T-cell (primary cell): ENCODE results near the gene SLC22A23. TPM values are rescaled to one million over a fixed set of nuclear protein-coding genes. Genes with fewer than 3 reads are reported as not detected.

ENCODE experiments used
- ATAC-seq, 4 experiments: fragments of 200-7000 bp in 3 of 4; fragments of 150-1000 bp in 1 of 4; cut with Tn5 transposase; replicated peaks in 1 of 4; 1 replicate in 3 of 4; 2 replicates in 1 of 4; pipeline ENCODE4 v1.10.0; 2021; ENCODE audit warnings: moderate library complexity in 3 of 4, mild to moderate bottlenecking in 2 of 4, moderate number of reproducible peaks in 1 of 4
- CTCF ChIA-PET, 2 donors: fragments of 300-600 bp; sonication (Branson Sonifier 250); formaldehyde crosslinking; loops; one replicate each; lab custom pipeline; 2022; ENCODE audit warnings: antibody characterized with exemption in 2 of 2; lab: Charles Lee
- POLR2A ChIA-PET, 2 donors: fragments of 300-600 bp; sonication (Branson Sonifier 250); formaldehyde crosslinking; loops; one replicate each; lab custom pipeline; 2022; ENCODE audit warnings: antibody characterized with exemption in 2 of 2; lab: Charles Lee
- DNase-seq, 35 experiments: peaks; one replicate each; pipeline versions ENCODE4 v3.0.0 to v3.0.0-alpha.2; 2013 to 2023
- H3K27ac ChIP-seq: one replicate; pipeline ENCODE4 v1.5.1; 2013; ENCODE audit warnings: low read length
- H3K27me3 ChIP-seq, 2 experiments: replicated peaks in 1 of 2; 1 replicate in 1 of 2; 2 replicates in 1 of 2; pipeline versions ENCODE4 v1.6.1 to v1.7.0; 2013; ENCODE audit warnings: low read length in 1 of 2, mixed read lengths in 1 of 2; ENCODE audit not compliant: control insufficient read depth in 2 of 2, insufficient read depth in 2 of 2; ENCODE audit errors: extremely low read depth in 1 of 2
- H3K36me3 ChIP-seq, 2 donors: 1 replicate in 1 of 2; 2 replicates in 1 of 2; pipeline versions ENCODE4 v1.6.1 to v1.7.0; 2013; ENCODE audit warnings: low read length in 1 of 2; ENCODE audit not compliant: control insufficient read depth in 2 of 2, insufficient read depth in 1 of 2; ENCODE audit errors: extremely low read depth in 1 of 2
- H3K4me1 ChIP-seq, 2 experiments: 1 replicate in 1 of 2; 2 replicates in 1 of 2; pipeline versions ENCODE4 v1.6.1 to v1.7.0; 2013; ENCODE audit warnings: low read length in 2 of 2, mixed read lengths in 1 of 2; ENCODE audit not compliant: insufficient read depth in 2 of 2, control insufficient read depth in 1 of 2; ENCODE audit errors: extremely low read depth in 1 of 2
- H3K4me3 ChIP-seq, 2 donors: 1 replicate in 1 of 2; 2 replicates in 1 of 2; pipeline versions ENCODE4 v1.5.1 to v1.7.0; 2013; ENCODE audit warnings: mild to moderate bottlenecking in 2 of 2, low read length in 1 of 2, moderate library complexity in 1 of 2; ENCODE audit not compliant: control insufficient read depth in 1 of 2; ENCODE audit errors: extremely low read depth in 1 of 2
- H3K9me3 ChIP-seq: 2 replicates; pipeline ENCODE4 v1.7.0; 2013
- H3K27ac Mint-ChIP-seq, 2 donors: one replicate each; pipeline ENCODE4 v1.8.0; 2020 to 2021; ENCODE audit warnings: mild to moderate bottlenecking in 2 of 2, mixed read lengths in 2 of 2
- H3K27me3 Mint-ChIP-seq, 2 donors: one replicate each; pipeline ENCODE4 v1.8.0; 2021 to 2022; ENCODE audit warnings: mixed read lengths in 2 of 2
- H3K36me3 Mint-ChIP-seq: one replicate; pipeline ENCODE4 v1.8.0; 2021; ENCODE audit warnings: mixed read lengths
- H3K4me1 Mint-ChIP-seq, 3 donors: one replicate each; pipeline ENCODE4 v1.8.0; 2020 to 2022; ENCODE audit warnings: mixed read lengths in 3 of 3, mild to moderate bottlenecking in 1 of 3
- H3K4me3 Mint-ChIP-seq, 3 donors: one replicate each; pipeline ENCODE4 v1.8.0; 2020 to 2022; ENCODE audit warnings: mild to moderate bottlenecking in 3 of 3, mixed read lengths in 3 of 3, moderate library complexity in 3 of 3
- H3K9me3 Mint-ChIP-seq, 3 donors: one replicate each; pipeline ENCODE4 v1.8.0; 2020 to 2022; ENCODE audit warnings: mixed read lengths in 3 of 3
- WGBS: methylation state at CpG from one replicate; pipeline ENCODE4 v1.1.5; 2013; ENCODE audit warnings: missing lambda C conversion rate; ENCODE audit not compliant: insufficient coverage; 5-methylcytosine and 5-hydroxymethylcytosine counted together
- total RNA-seq, 35 experiments: library from RNA in 6 of 35; stranded (reverse) in 6 of 35; fragments of 120-200 nt in 1 of 35; gene quantifications; one replicate each; pipeline versions ENCODE4 v1.2.1 to v1.2.4 and lab custom pipeline; 2013 to 2026

Gene SLC22A23
- total RNA-seq, 5 donors from 2014 or later (not counting 1 experiment from before 2014, with no cell fraction given), result 6.2 to 14.8 (median 12.1) TPM

GRCh38 chr6:3352678-3353077 is 104.2 kb downstream of the SLC22A23 start:
- peaks cover 30 to 51% (median 39%) of the 10 kb centered on the region in 3 donors for H3K4me1 Mint-ChIP-seq
- POLR2A ChIA-PET, result no interaction called here
- no peak overlapping the region for H3K4me3 ChIP-seq
- no peaks in the 10 kb centered on the region for H3K9me3 Mint-ChIP-seq
- WGBS, result 93% methylated on average over 5 of the region's 9 CpGs
- H3K36me3 Mint-ChIP-seq, result no peaks in the 10 kb centered on the region
- no peaks in the 10 kb centered on the region for H3K9me3 ChIP-seq
- no peaks in the 10 kb centered on the region for H3K36me3 ChIP-seq
- H3K27me3 ChIP-seq, result peaks cover 0 to 11% of the 10 kb centered on the region in 2 experiments
- peaks cover 0 to 4% of the 10 kb centered on the region in 2 donors for H3K27me3 Mint-ChIP-seq
- no peak overlapping the region for H3K27ac Mint-ChIP-seq
- peaks cover 18 to 45% of the 10 kb centered on the region in 2 experiments for H3K4me1 ChIP-seq
- CTCF ChIA-PET, result no interaction called here
- DNase-seq, result no peak
- ATAC-seq, result no peak
- no peak overlapping the region for H3K27ac ChIP-seq
- no peak overlapping the region for H3K4me3 Mint-ChIP-seq

GRCh38 chr6:3351829-3352524 is 104.9 kb downstream of the SLC22A23 start:
- Histone ChIP-seq H3K36me3 (no peaks in the 10 kb centered on the region), H3K27me3 (peaks cover 0 to 11% of the 10 kb centered on the region in 2 experiments), H3K27ac (no peak overlapping the region), H3K9me3 (no peaks in the 10 kb centered on the region), H3K4me3 (no peak overlapping the region), H3K4me1 (peaks cover 18 to 45% of the 10 kb centered on the region in 2 experiments)
- H3K9me3 Mint-ChIP-seq, result no peaks in the 10 kb centered on the region
- DNase-seq (no peak), ATAC-seq (no peak)
- 77% methylated on average over 6 of the region's 9 CpGs for WGBS
- H3K27me3 Mint-ChIP-seq, result peaks cover 0 to 4% of the 10 kb centered on the region in 2 donors
- POLR2A ChIA-PET, result no interaction called here
- no peaks in the 10 kb centered on the region for H3K36me3 Mint-ChIP-seq
- H3K27ac Mint-ChIP-seq, result no peak overlapping the region
- CTCF ChIA-PET, result no interaction called here
- peaks cover 30 to 51% (median 37%) of the 10 kb centered on the region in 3 donors for H3K4me1 Mint-ChIP-seq
- H3K4me3 Mint-ChIP-seq, result no peak overlapping the region

- H3K9me3 Mint-ChIP-seq, result no peaks in the 10 kb centered on the region
- peaks cover 0 to 4% of the 10 kb centered on the region in 2 donors for H3K27me3 Mint-ChIP-seq
Observed at GRCh38 chr6:3351105-3351676, 105.7 kb downstream of the SLC22A23 start.

GRCh38 chr6:3350252-3350796 is 106.5 kb downstream of the SLC22A23 start:
- no peaks in the 10 kb centered on the region for H3K36me3 Mint-ChIP-seq
- H3K27ac Mint-ChIP-seq, result no peak overlapping the region
- no peak for ATAC-seq
- 73% methylated on average over 5 of the region's 8 CpGs for WGBS
- Histone ChIP-seq H3K27ac (no peak overlapping the region), H3K4me1 (peaks cover 13 to 30% of the 10 kb centered on the region in 2 experiments), H3K9me3 (no peaks in the 10 kb centered on the region), H3K36me3 (no peaks in the 10 kb centered on the region), H3K4me3 (no peak overlapping the region), H3K27me3 (peaks cover 0 to 11% of the 10 kb centered on the region in 2 experiments)
- CTCF ChIA-PET, result no interaction called here
- H3K9me3 Mint-ChIP-seq, result no peaks in the 10 kb centered on the region
- H3K27me3 Mint-ChIP-seq, result peaks cover 0 to 4% of the 10 kb centered on the region in 2 donors
- H3K4me3 Mint-ChIP-seq, result no peak overlapping the region
- POLR2A ChIA-PET, result no interaction called here
- peaks cover 17 to 45% (median 28%) of the 10 kb centered on the region in 3 donors for H3K4me1 Mint-ChIP-seq
- no peak for DNase-seq

More at GRCh38 chr6:3351105-3351676, 105.7 kb downstream of the SLC22A23 start:
- ATAC-seq, result no peak
- POLR2A ChIA-PET, result no interaction called here
- H3K9me3 ChIP-seq, result no peaks in the 10 kb centered on the region
- H3K4me1 ChIP-seq, result peaks cover 14 to 37% of the 10 kb centered on the region in 2 experiments
- Mint-ChIP-seq H3K36me3 (no peaks in the 10 kb centered on the region), H3K4me1 (peaks cover 24 to 49% (median 31%) of the 10 kb centered on the region in 3 donors), H3K27ac (no peak overlapping the region), H3K4me3 (no peak overlapping the region)
- H3K36me3 ChIP-seq, result no peaks in the 10 kb centered on the region
- 67% methylated on average over 11 of the region's 15 CpGs for WGBS
- no peak for DNase-seq
- no peak overlapping the region for H3K4me3 ChIP-seq
- H3K27ac ChIP-seq, result no peak overlapping the region
- CTCF ChIA-PET, result no interaction called here
- peaks cover 0 to 11% of the 10 kb centered on the region in 2 experiments for H3K27me3 ChIP-seq

- no peaks in the 10 kb centered on the region for H3K36me3 ChIP-seq
- ATAC-seq (no peak), DNase-seq (no peak)
- no peak overlapping the region for H3K4me3 ChIP-seq
- no peaks in the 10 kb centered on the region for H3K36me3 Mint-ChIP-seq
- H3K4me1 Mint-ChIP-seq, result peaks cover 10 to 39% (median 24%) of the 10 kb centered on the region in 3 donors
- H3K27ac Mint-ChIP-seq, result no peak overlapping the region
- POLR2A ChIA-PET, result no interaction called here
- H3K4me1 ChIP-seq, result peaks cover 6 to 23% of the 10 kb centered on the region in 2 experiments
- no peaks in the 10 kb centered on the region for H3K9me3 Mint-ChIP-seq
- no peak overlapping the region for H3K4me3 Mint-ChIP-seq
- peaks cover 0 to 4% of the 10 kb centered on the region in 2 donors for H3K27me3 Mint-ChIP-seq
- CTCF ChIA-PET, result no interaction called here
- H3K27ac ChIP-seq, result no peak overlapping the region
- 75% methylated on average over 5 of the region's 8 CpGs for WGBS
- no peaks in the 10 kb centered on the region for H3K9me3 ChIP-seq
- H3K27me3 ChIP-seq, result peaks cover 0 to 11% of the 10 kb centered on the region in 2 experiments
Observed at GRCh38 chr6:3349388-3350251, 107.2 kb downstream of the SLC22A23 start.

- ATAC-seq (no peak), DNase-seq (no peak)
- POLR2A ChIA-PET, result no interaction called here
- peaks cover 0 to 4% of the 10 kb centered on the region in 2 donors for H3K27me3 Mint-ChIP-seq
- CTCF ChIA-PET, result no interaction called here
- Histone ChIP-seq H3K36me3 (no peaks in the 10 kb centered on the region), H3K27ac (no peak overlapping the region), H3K4me3 (no peak overlapping the region), H3K9me3 (no peaks in the 10 kb centered on the region), H3K4me1 (peaks cover 0 to 15% of the 10 kb centered on the region in 2 experiments), H3K27me3 (peaks cover 0 to 11% of the 10 kb centered on the region in 2 experiments)
- no peak overlapping the region for H3K4me3 Mint-ChIP-seq
- H3K9me3 Mint-ChIP-seq, result no peaks in the 10 kb centered on the region
- no peaks in the 10 kb centered on the region for H3K36me3 Mint-ChIP-seq
- peaks cover 10 to 35% (median 20%) of the 10 kb centered on the region in 3 donors for H3K4me1 Mint-ChIP-seq
- no peak overlapping the region for H3K27ac Mint-ChIP-seq
- 17% methylated on average over 4 of the region's 7 CpGs for WGBS
Observed at GRCh38 chr6:3348821-3349220, 108.0 kb downstream of the SLC22A23 start.
